GM19467 (cell line): Measurements from ENCODE around the gene SAPCD1.
"Not testable (repeated sequence)": the region's sequence is repeated elsewhere in the genome, so short reads cannot be mapped to it uniquely, and the experiment has no call there.

ENCODE experiments used
- ATAC-seq: cut with Tn5 transposase; IDR thresholded peaks from one replicate; pipeline ENCODE4 v1.9.1; 2021; ENCODE audit warnings: mild to moderate bottlenecking, moderate library complexity; ENCODE audit not compliant: unreplicated experiment

Gene SAPCD1

GRCh38 chr6:31776485-31776988 is 14.1 kb downstream of the SAPCD1 start:
- no peak for ATAC-seq

GRCh38 chr6:31776989-31777666 is 14.7 kb downstream of the SAPCD1 start, which contains the start of gene VWA7:
Gene VWA7 (minus strand): TSS chr6:31777328. CDS start chr6:31776779, 549 bp downstream.
- no peak for ATAC-seq

GRCh38 chr6:31777667-31778050 is 15.2 kb downstream of the SAPCD1 start:
- no peak for ATAC-seq

- no peak for ATAC-seq
Measured at GRCh38 chr6:31778193-31778592, 15.7 kb downstream of the SAPCD1 start.

GRCh38 chr6:31778999-31779885 is 16.8 kb downstream of the SAPCD1 start:
- no peak for ATAC-seq

GRCh38 chr6:31779908-31780307 is 17.5 kb downstream of the SAPCD1 start:
- ATAC-seq, result no peak

- no peak for ATAC-seq
Measured at GRCh38 chr6:31780507-31781243, 18.2 kb downstream of the SAPCD1 start.

GRCh38 chr6:31781244-31782125 is 19.0 kb downstream of the SAPCD1 start:
- ATAC-seq, result no peak

GRCh38 chr6:31782126-31782855 is 19.8 kb downstream of the SAPCD1 start:
- no peak for ATAC-seq

GRCh38 chr6:31784098-31784925 is 21.9 kb downstream of the SAPCD1 start:
- no peak for ATAC-seq

GRCh38 chr6:31785475-31785874 is 23.0 kb downstream of the SAPCD1 start:
- no peak for ATAC-seq

- ATAC-seq, result no peak
Measured at GRCh38 chr6:31791324-31792089, 29.1 kb downstream of the SAPCD1 start.

GRCh38 chr6:31792090-31792374 is 29.6 kb downstream of the SAPCD1 start:
- ATAC-seq, result no peak

GRCh38 chr6:31792761-31793171 is 30.3 kb downstream of the SAPCD1 start:
- ATAC-seq, result no peak

- ATAC-seq, result not testable (repeated sequence)
Measured at GRCh38 chr6:31793927-31794245, 31.4 kb downstream of the SAPCD1 start.

GRCh38 chr6:31794294-31794865 is 31.9 kb downstream of the SAPCD1 start:
- no peak for ATAC-seq

- no peak for ATAC-seq
Measured at GRCh38 chr6:31794866-31795615, 32.6 kb downstream of the SAPCD1 start.
